Endothelial cell (in vitro differentiated cells): Measurements from ENCODE around the gene ZSCAN31. TPM values are rescaled to one million over a fixed set of nuclear protein-coding genes. Genes with fewer than 3 reads are reported as not detected.

Experiments
- DNase-seq: peaks from one replicate; pipeline ENCODE4 v3.0.0; 2021; ENCODE audit warnings: low spot score
- H3K27ac Mint-ChIP-seq: one replicate; pipeline ENCODE4 v1.8.0; 2021; ENCODE audit warnings: mixed read lengths, inconsistent platforms; ENCODE audit not compliant: unreplicated experiment
- H3K27me3 Mint-ChIP-seq: one replicate; pipeline ENCODE4 v1.8.0; 2021; ENCODE audit warnings: mild to moderate bottlenecking, moderate library complexity, mixed read lengths, inconsistent platforms; ENCODE audit not compliant: unreplicated experiment
- H3K36me3 Mint-ChIP-seq: one replicate; pipeline ENCODE4 v1.8.0; 2021; ENCODE audit warnings: mild to moderate bottlenecking, low read depth, mixed read lengths, inconsistent platforms; ENCODE audit not compliant: unreplicated experiment
- H3K4me1 Mint-ChIP-seq: one replicate; pipeline ENCODE4 v1.8.0; 2021; ENCODE audit warnings: mild to moderate bottlenecking, mixed read lengths, inconsistent platforms; ENCODE audit not compliant: unreplicated experiment
- H3K4me3 Mint-ChIP-seq: one replicate; pipeline ENCODE4 v1.8.0; 2021; ENCODE audit warnings: mild to moderate bottlenecking, mixed read lengths, inconsistent platforms; ENCODE audit not compliant: unreplicated experiment
- H3K9me3 Mint-ChIP-seq: one replicate; pipeline ENCODE4 v1.8.0; 2021; ENCODE audit warnings: mixed read lengths, inconsistent platforms; ENCODE audit not compliant: unreplicated experiment
- CTCF ChIP-seq: fragments of 200-600 bp; sonication (generic); IDR thresholded peaks from one replicate; pipeline ENCODE4 v1.5.0; 2021; ENCODE audit warnings: antibody characterized with exemption; ENCODE audit not compliant: unreplicated experiment
- total RNA-seq: library from RNA; stranded (reverse); fragmentation: NEBNext Ultra II Directional; extraction: Animal tissue kit (Norgen Biotek cat#: 25700); gene quantifications from one replicate; pipeline ENCODE4 v1.2.1, GENCODE V29; 2021; ENCODE audit not compliant: unreplicated experiment

ZSCAN31 gene
- total RNA-seq, 1 donor from 2014 or later: 3.7 TPM

- TF ChIP-seq CTCF: no peak
- Mint-ChIP-seq H3K4me3 (no peak overlapping the region), H3K27me3 (no peaks in the 10 kb centered on the region), H3K9me3 (no peaks in the 10 kb centered on the region), H3K4me1 (no peaks in the 10 kb centered on the region), H3K36me3 (peaks cover 4% of the 10 kb centered on the region), H3K27ac (no peak overlapping the region)
- no peak for DNase-seq
Measured at GRCh38 chr6:28295326-28295725, 40.6 kb downstream of the ZSCAN31 start.

GRCh38 chr6:28291573-28291972, 44.4 kb downstream of the ZSCAN31 start:
- Mint-ChIP-seq H3K4me3 (no peak overlapping the region), H3K27me3 (no peaks in the 10 kb centered on the region), H3K36me3 (peaks cover 6% of the 10 kb centered on the region), H3K9me3 (no peaks in the 10 kb centered on the region), H3K27ac (no peak overlapping the region), H3K4me1 (peaks cover 2% of the 10 kb centered on the region)
- no peak for TF ChIP-seq CTCF
- no peak for DNase-seq

- Mint-ChIP-seq H3K9me3 (no peaks in the 10 kb centered on the region), H3K4me1 (peaks cover 16% of the 10 kb centered on the region), H3K4me3 (peak overlapping the region; percentile 52), H3K27me3 (no peaks in the 10 kb centered on the region), H3K36me3 (peaks cover 3% of the 10 kb centered on the region), H3K27ac (no peak overlapping the region)
- no peak for TF ChIP-seq CTCF
- DNase-seq: no peak
Measured at GRCh38 chr6:28282926-28283325, 53.0 kb downstream of the ZSCAN31 start.

- peak within 1 kb of the TSS; percentile 40 for H3K27ac Mint-ChIP-seq
- H3K27me3 Mint-ChIP-seq: no peaks in the 10 kb centered on the region
- H3K4me1 Mint-ChIP-seq: peaks cover 13% of the 10 kb centered on the region
- peaks cover 6% of the 10 kb centered on the region for H3K36me3 Mint-ChIP-seq
- H3K4me3 Mint-ChIP-seq: peak within 1 kb of the TSS; percentile 95
- H3K9me3 Mint-ChIP-seq: no peaks in the 10 kb centered on the region
- no peak for TF ChIP-seq CTCF
- DNase-seq: peak; percentile 85
Measured at GRCh38 chr6:28281288-28282064, 54.5 kb downstream of the ZSCAN31 start, which contains the start of gene PGBD1. PGBD1 (plus strand) TSS chr6:28281572; CDS start chr6:28283814, 2,242 bp downstream.

GRCh38 chr6:28280595-28281287, 55.2 kb downstream of the ZSCAN31 start:
- Mint-ChIP-seq H3K9me3 (no peaks in the 10 kb centered on the region), H3K4me3 (peak overlapping the region; percentile 91), H3K4me1 (peaks cover 10% of the 10 kb centered on the region), H3K27ac (no peak overlapping the region), H3K36me3 (peaks cover 13% of the 10 kb centered on the region), H3K27me3 (no peaks in the 10 kb centered on the region)
- DNase-seq: no peak
- no peak for TF ChIP-seq CTCF
